T-helper 17 cell (primary cell): Measurements from ENCODE around the gene ZNF548. TPM values are rescaled to one million over a fixed set of nuclear protein-coding genes. Genes with fewer than 3 reads are reported as not detected.

Experiments
- ATAC-seq: fragments of 150-1000 bp; cut with Tn5 transposase; 2 replicates; pipeline ENCODE4 v1.10.0; 2021; ENCODE audit warnings: mild to moderate bottlenecking, moderate library complexity
- DNase-seq, 3 donors: peaks; one replicate each; pipeline versions ENCODE4 v3.0.0 to v3.0.0-alpha.2; 2020 to 2021
- H3K9me3 ChIP-seq: one replicate; pipeline ENCODE4 v1.7.0; 2013; ENCODE audit warnings: low read length, mild to moderate bottlenecking; ENCODE audit not compliant: control insufficient read depth, poor library complexity, severe bottlenecking
- H3K27ac Mint-ChIP-seq: one replicate; pipeline ENCODE4 v1.8.0; 2022; ENCODE audit warnings: mild to moderate bottlenecking, moderate library complexity, mixed read lengths
- H3K27me3 Mint-ChIP-seq: one replicate; pipeline ENCODE4 v1.8.0; 2022; ENCODE audit warnings: mixed read lengths
- H3K36me3 Mint-ChIP-seq: one replicate; pipeline ENCODE4 v1.8.0; 2022; ENCODE audit warnings: low read depth, mixed read lengths
- H3K4me1 Mint-ChIP-seq: one replicate; pipeline ENCODE4 v1.8.0; 2022; ENCODE audit warnings: mild to moderate bottlenecking, mixed read lengths
- H3K4me3 Mint-ChIP-seq: one replicate; pipeline ENCODE4 v1.8.0; 2022; ENCODE audit warnings: mild to moderate bottlenecking, moderate library complexity, mixed read lengths
- total RNA-seq, 4 donors: library from RNA in 2 of 4; stranded (reverse) in 2 of 4; gene quantifications; one replicate each; pipeline ENCODE4 v1.2.3 and lab custom pipeline; 2022 to 2026

Gene ZNF548
- total RNA-seq (10 to 100 TPM; 58.9 to 66.7 TPM), total RNA-seq (lab: John Stamatoyannopoulos, UW) (65.2 to 69.3 reads per million in 2 donors)

DNA sequence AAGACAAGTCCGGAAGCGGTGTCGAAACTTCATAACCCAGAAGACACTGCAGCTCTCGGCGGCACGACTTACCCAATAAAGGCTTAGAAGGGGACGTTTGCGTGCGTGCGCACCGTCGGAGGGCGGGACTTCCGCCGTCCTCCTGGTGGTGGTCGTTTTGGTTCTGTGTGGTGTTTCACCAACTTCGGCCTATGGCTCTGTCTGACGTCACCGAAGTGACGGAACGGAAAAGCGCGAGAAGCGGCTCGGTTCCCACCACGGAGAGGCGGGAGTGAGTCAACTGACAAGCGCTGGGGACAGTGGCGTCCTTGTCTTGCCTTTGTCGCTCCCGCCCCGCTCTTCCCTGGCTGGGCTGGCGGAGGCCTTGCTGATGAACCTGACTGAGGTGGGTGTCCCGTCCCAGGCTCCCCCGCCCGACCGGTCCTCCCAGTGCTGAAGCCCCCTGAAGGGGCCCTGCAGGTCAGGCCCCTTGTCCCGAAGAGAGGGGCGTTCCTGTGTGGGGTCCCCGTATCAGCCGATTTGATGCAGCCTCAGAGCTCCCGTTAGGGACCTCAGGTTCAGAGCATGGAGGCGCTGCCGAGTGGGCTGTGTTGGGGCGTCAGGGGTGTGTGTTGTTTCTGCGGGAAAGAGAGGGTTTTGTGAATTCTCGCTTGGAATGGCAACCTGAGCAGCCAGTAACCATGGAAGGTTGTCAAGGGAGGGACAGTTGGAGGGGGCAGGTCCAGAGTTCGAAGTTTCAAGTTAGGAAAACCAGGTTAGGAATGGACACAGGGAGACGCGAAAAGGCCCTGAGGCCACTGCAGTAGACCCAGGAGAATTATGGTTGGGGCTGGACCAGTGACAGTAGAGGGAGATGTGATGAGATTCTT, at the start of gene ZNF548:
ZNF548 (plus strand) TSS at position 125 of the 869 bp plus-strand sequence; CDS start at position 371, 246 bp downstream.
- Mint-ChIP-seq H3K36me3 (peaks cover 8% of the 10 kb centered on the region), H3K4me1 (peaks cover 13% of the 10 kb centered on the region), H3K27ac (peak within 1 kb of the TSS; percentile 98), H3K4me3 (peak within 1 kb of the TSS; percentile 94), H3K27me3 (no peaks in the 10 kb centered on the region)
- H3K9me3 ChIP-seq, result no peaks in the 10 kb centered on the region
- peak; percentile 97 for ATAC-seq
- peak; percentile 90 to 96 (median 91) for DNase-seq

DNA sequence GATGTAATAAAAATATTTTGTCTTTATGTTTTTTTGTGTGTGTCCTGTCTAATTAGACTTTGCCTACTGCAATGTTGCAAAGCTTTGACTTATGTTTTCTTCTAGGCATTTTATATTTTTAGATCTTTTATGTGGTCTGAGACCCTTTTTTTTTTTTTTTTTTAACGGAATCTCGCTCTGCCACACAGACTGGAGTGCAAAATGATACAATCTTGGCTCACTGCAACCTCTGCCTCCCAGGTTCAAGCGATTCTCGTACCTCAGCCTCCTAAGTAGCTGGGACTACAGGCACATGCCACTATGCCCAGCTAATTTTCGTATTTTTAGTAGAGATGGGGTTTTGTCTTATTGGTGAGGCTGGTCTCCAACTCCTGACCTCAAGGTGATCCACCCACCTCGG, 47.1 kb upstream of the ZNF548 start:
- ATAC-seq (no peak), DNase-seq (no peak)
- peaks cover 4% of the 10 kb centered on the region for H3K9me3 ChIP-seq
- Mint-ChIP-seq H3K4me3 (no peak overlapping the region), H3K4me1 (no peaks in the 10 kb centered on the region), H3K27ac (no peak overlapping the region), H3K27me3 (no peaks in the 10 kb centered on the region), H3K36me3 (no peaks in the 10 kb centered on the region)

DNA sequence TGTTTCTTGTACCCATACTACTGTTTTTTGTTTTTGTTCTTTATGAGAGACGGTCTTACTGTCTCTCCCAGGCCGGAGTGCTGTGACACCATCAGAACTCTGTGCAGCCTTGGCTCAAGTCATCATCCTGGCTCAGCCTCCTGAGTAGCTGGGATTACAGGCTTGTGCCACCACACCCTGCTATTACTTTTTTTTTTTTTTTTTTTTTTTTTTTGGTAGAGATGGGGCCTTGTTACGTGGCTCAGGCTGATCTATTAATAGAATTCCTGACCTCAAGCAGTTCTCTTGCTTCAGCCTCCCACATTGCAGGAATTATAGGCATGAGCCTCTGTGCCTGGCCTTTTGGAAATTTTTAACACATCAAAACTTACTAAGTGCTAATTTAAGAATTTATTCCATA, 41.5 kb upstream of the ZNF548 start:
- Mint-ChIP-seq H3K4me1 (peaks cover 8% of the 10 kb centered on the region), H3K36me3 (peaks cover 8% of the 10 kb centered on the region), H3K4me3 (no peak overlapping the region), H3K27me3 (no peaks in the 10 kb centered on the region), H3K27ac (no peak overlapping the region)
- DNase-seq (no peak), ATAC-seq (no peak)
- peaks cover 4% of the 10 kb centered on the region for H3K9me3 ChIP-seq

DNA sequence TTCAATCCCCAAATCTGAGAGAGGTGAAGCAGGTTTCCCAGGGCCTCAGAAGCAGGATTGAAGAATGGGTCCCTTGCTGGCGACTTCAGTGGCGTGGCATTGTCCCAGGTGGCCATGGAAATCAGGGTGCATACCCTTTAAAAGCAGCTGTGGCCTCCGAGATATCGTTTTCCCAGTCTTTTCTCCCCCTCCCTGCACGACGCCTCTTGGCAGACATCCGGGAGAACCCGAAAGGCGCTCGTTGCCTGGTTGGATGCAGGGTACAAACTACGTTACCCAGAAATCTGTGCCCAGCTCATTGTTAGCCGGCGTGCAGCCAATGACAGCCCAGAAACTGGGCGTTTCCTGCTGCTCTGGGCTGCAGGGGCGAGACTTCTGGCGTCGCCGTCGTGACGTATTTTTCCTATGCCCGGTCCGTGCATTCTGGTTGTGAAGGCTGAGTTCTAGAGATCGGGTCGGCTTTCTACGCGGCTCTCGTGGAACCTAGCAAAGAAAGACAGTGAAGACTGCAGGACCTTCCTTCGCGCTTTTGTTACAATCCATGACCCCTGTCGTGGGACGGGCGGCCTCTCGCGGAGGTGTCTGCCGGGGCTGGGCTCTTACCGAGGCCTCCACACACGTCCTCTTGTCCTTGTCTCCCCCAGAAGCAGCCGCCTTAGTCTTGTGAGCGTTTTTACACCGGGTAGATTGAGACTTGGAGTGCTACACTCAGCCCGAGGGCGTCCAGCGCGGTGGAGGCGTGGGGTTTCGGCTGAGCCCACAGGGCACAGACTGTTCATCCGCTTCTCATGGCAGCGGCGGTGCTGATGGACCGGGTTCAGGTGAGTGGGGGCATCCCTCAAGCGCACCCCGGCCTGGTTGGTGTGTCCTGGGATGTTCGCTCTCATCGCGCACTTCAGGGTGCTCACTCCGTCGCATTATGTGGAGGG, 38.5 kb upstream of the ZNF548 start, which contains the start of gene ZNF304:
ZNF304 (plus strand) TSS at position 395 of the 929 bp plus-strand sequence; CDS start at position 789, 394 bp downstream.
- H3K9me3 ChIP-seq, result no peaks in the 10 kb centered on the region

DNA sequence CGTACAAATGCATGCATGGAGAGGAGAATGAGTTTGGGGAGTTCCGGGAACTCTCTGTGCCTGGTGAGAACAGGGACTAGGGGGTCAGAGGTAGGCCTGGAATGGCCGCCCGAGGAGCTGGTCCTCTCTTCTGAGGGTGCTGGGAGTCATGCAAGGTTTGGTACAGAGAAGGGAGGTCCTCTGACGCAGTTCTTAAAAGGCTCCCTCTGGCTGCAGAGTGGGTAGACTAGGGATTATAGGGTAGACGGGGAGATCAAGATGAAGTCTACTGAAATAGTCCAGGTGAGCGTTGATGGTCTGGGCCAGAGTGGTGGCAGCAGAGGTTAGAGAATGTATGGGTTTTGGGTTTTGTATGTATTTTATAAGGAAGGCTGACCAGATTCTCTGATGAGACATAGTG, 37.8 kb upstream of the ZNF548 start:
- peak overlapping the region; percentile 91 for H3K27ac Mint-ChIP-seq
- H3K4me1 Mint-ChIP-seq, result peaks cover 8% of the 10 kb centered on the region
- no peaks in the 10 kb centered on the region for H3K27me3 Mint-ChIP-seq
- no peaks in the 10 kb centered on the region for H3K9me3 ChIP-seq
- peak overlapping the region; percentile 92 for H3K4me3 Mint-ChIP-seq
- no peak for DNase-seq
- no peak for ATAC-seq
- H3K36me3 Mint-ChIP-seq, result peaks cover 13% of the 10 kb centered on the region

More for the DNA sequence above, 38.5 kb upstream of the ZNF548 start, which contains the start of gene ZNF304:
- no peaks in the 10 kb centered on the region for H3K27me3 Mint-ChIP-seq
- peak within 1 kb of the TSS; percentile 92 for H3K4me3 Mint-ChIP-seq
- H3K27ac Mint-ChIP-seq, result peak within 1 kb of the TSS; percentile 91
- H3K36me3 Mint-ChIP-seq, result peaks cover 12% of the 10 kb centered on the region
- ATAC-seq (peak; percentile 100), DNase-seq (peak; percentile 59 to 65 (median 62))
- H3K4me1 Mint-ChIP-seq, result peaks cover 8% of the 10 kb centered on the region

DNA sequence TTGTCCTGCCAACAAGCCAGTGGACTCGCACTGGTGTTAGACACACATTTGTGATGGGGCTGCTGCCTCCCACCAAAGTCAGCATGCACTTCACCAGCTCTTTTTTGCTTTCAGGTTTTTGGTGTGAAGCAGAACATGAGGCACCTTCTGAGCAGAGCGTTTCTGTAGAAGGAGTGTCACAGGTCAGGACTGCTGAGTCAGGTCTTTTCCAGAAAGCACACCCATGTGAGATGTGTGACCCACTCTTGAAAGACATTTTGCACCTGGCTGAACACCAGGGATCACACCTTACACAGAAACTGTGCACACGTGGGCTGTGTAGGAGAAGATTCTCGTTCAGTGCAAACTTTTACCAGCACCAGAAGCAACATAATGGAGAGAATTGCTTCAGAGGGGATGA, 33.7 kb upstream of the ZNF548 start:
- Mint-ChIP-seq H3K27ac (no peak overlapping the region), H3K4me1 (peaks cover 8% of the 10 kb centered on the region), H3K27me3 (no peaks in the 10 kb centered on the region), H3K36me3 (peaks cover 12% of the 10 kb centered on the region), H3K4me3 (no peak overlapping the region)
- ATAC-seq (no peak), DNase-seq (no peak)
- no peaks in the 10 kb centered on the region for H3K9me3 ChIP-seq

DNA sequence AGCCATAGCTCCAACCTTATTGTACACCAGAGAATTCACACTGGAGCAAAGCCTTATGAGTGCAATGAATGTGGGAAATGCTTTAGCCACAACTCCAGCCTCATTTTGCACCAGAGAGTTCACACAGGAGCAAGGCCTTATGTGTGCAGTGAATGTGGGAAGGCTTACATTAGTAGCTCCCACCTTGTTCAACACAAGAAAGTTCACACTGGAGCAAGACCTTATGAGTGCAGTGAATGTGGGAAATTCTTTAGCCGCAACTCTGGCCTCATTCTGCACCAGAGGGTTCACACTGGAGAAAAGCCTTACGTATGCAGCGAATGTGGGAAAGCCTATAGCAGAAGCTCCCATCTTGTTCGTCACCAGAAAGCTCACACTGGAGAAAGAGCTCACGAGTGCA, 32.2 kb upstream of the ZNF548 start:
- no peak overlapping the region for H3K27ac Mint-ChIP-seq
- H3K27me3 Mint-ChIP-seq, result no peaks in the 10 kb centered on the region
- no peaks in the 10 kb centered on the region for H3K4me1 Mint-ChIP-seq
- H3K9me3 ChIP-seq, result peaks cover 4% of the 10 kb centered on the region
- H3K36me3 Mint-ChIP-seq, result peaks cover 11% of the 10 kb centered on the region
- DNase-seq, result no peak
- no peak overlapping the region for H3K4me3 Mint-ChIP-seq
- no peak for ATAC-seq

DNA sequence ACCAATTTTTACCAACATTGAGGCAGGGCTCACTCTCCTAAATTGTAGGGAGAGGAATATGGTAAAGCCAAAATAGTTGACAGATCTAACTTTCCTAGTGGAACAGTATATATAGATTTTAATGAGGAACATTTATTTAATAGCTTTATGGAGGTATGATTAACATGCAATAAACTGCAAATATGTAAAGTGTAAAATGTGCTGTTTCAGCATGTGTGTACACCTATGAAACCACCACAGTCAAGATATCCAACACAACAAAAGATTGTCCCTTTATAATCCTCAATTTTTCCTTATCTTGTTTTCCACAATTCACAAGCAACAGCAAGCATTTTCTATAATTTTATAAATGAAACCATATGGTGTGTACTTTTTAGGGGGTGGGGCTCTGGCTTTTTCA, 30.4 kb upstream of the ZNF548 start:
- Mint-ChIP-seq H3K27ac (no peak overlapping the region), H3K36me3 (peaks cover 9% of the 10 kb centered on the region), H3K27me3 (no peaks in the 10 kb centered on the region), H3K4me1 (peaks cover 10% of the 10 kb centered on the region), H3K4me3 (no peak overlapping the region)
- H3K9me3 ChIP-seq, result peaks cover 8% of the 10 kb centered on the region
- no peak for ATAC-seq
- DNase-seq, result no peak

DNA sequence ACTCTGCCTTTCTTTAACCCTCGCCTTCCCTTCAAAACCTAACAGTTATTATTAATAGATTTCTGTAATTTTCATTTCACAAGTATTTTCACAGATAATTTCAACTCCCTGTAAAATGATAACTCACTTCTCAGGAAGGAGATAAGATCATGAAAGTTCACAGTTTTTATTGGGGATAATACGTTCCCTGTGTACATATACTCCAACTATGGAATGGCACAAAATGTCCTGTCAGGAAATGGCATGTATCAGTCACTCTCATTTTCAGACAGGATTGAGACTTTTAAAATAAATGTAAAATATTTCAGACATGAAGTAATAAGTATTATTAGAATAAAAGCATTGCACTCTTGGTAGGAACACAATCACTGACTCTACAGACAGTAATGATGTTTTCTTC, 27.2 kb upstream of the ZNF548 start:
- H3K9me3 ChIP-seq, result peaks cover 8% of the 10 kb centered on the region
- Mint-ChIP-seq H3K27me3 (no peaks in the 10 kb centered on the region), H3K4me1 (peaks cover 10% of the 10 kb centered on the region), H3K27ac (peak overlapping the region; percentile 94), H3K36me3 (peaks cover 5% of the 10 kb centered on the region), H3K4me3 (no peak overlapping the region)
- DNase-seq (no peak), ATAC-seq (no peak)

DNA sequence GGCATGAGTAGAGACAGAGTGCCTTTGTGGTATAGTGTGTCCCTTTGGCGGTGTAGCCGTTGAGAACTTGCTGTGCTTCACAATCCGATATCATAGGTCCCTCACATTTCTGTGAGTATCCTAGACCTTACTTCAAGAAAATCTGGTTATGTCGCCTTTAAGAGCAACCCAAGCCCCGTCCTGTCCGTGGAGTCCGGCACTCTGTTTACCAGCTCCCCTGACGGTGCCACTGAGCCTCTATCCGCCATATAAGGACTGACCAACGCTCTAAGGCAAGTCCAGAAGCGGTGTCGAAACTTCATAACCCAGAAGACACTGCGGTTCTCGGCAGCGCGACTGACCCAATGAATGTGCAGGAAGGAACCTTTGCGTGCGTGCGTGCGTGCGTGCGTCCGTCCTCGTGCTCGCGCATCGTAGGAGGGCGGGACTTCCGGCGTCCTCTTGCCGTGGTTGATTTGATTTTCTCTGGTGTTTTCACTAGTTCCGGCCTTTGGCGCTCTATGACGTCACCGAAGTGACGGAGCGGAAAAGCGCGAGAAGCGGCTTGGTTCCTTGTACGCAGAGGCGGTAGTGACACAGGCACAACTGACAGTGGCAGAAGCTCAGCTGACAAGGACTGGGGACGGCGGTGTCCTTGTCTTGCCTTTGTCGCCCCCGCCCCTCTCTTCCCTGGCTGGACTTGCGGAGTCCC, 26.5 kb upstream of the ZNF548 start, which contains the start of the genes TRAPPC2B and ZNF547:
TRAPPC2B (plus strand) TSS at position 555 of the 691 bp plus-strand sequence. CDS start 1,283 bp downstream, outside the sequence.
ZNF547 (plus strand) TSS at position 555 of the 691 bp plus-strand sequence. CDS start 5,005 bp downstream, outside the sequence.
- Mint-ChIP-seq H3K27ac (peak within 1 kb of the TSS; percentile 94), H3K4me3 (peak within 1 kb of the TSS; percentile 86), H3K4me1 (peaks cover 10% of the 10 kb centered on the region), H3K36me3 (peaks cover 5% of the 10 kb centered on the region), H3K27me3 (no peaks in the 10 kb centered on the region)
- peak; percentile 94 for ATAC-seq
- peaks cover 8% of the 10 kb centered on the region for H3K9me3 ChIP-seq
- DNase-seq, result peak; percentile 86 to 96 (median 94)

DNA sequence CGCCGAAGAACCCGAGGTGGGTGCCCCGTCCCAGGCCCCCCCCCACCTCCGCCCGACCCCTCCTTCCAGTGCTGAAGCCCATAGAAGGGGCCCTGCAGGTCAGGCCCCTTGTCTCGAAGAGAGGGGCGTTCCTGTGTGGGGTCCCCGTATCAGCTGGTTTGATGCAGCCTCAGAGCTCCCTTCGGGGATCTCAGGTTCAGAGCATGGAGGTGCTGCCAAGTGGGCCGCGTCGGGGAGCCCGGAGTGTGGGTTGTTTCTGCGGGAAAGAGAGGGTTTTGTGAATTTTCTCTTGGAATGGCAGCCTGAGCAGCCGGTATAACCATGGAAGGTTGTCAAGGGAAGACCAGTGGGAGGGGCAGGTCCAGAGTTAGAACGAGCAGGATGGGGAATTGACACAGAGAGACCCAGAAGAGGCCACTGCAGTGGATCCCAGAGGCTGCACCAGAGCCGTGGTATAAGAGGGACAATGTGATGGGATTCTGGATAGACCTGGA, 25.9 kb upstream of the ZNF548 start:
- H3K9me3 ChIP-seq, result peaks cover 8% of the 10 kb centered on the region
- Mint-ChIP-seq H3K4me3 (peak overlapping the region; percentile 86), H3K27ac (peak overlapping the region; percentile 94), H3K27me3 (no peaks in the 10 kb centered on the region), H3K4me1 (peaks cover 10% of the 10 kb centered on the region), H3K36me3 (peaks cover 5% of the 10 kb centered on the region)
- DNase-seq (no peak), ATAC-seq (no peak)

DNA sequence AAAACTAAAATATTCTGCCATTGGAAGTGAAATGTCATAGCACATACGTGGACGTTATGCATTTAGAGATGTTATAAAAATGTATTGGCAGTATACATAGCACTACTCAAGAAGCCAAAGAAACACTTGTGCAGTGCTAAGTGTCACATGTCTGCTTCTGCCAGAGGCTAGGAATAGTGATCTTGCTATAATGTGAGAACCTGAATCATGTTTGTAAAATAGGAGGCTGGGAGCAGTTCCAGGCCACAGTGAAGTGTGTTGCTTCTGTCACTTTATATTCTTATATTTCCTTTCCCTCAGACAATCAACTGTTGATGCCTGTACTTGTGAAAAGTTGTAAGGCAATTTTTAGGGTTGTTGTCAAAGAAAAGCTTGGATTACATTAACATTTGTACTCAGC, 22.9 kb upstream of the ZNF548 start:
- no peak overlapping the region for H3K4me3 Mint-ChIP-seq
- peaks cover 3% of the 10 kb centered on the region for H3K9me3 ChIP-seq
- ATAC-seq (no peak), DNase-seq (no peak)
- H3K36me3 Mint-ChIP-seq, result peaks cover 7% of the 10 kb centered on the region
- H3K27me3 Mint-ChIP-seq, result no peaks in the 10 kb centered on the region
- peaks cover 10% of the 10 kb centered on the region for H3K4me1 Mint-ChIP-seq
- peak overlapping the region; percentile 16 for H3K27ac Mint-ChIP-seq
